GM21717 (cell line): ENCODE measurements around the gene SLC24A3.

Experiments used
- ATAC-seq: cut with Tn5 transposase; IDR thresholded peaks from one replicate; pipeline ENCODE4 v1.9.1; 2021; ENCODE audit warnings: mild to moderate bottlenecking, moderate library complexity; ENCODE audit not compliant: unreplicated experiment

Gene SLC24A3

DNA sequence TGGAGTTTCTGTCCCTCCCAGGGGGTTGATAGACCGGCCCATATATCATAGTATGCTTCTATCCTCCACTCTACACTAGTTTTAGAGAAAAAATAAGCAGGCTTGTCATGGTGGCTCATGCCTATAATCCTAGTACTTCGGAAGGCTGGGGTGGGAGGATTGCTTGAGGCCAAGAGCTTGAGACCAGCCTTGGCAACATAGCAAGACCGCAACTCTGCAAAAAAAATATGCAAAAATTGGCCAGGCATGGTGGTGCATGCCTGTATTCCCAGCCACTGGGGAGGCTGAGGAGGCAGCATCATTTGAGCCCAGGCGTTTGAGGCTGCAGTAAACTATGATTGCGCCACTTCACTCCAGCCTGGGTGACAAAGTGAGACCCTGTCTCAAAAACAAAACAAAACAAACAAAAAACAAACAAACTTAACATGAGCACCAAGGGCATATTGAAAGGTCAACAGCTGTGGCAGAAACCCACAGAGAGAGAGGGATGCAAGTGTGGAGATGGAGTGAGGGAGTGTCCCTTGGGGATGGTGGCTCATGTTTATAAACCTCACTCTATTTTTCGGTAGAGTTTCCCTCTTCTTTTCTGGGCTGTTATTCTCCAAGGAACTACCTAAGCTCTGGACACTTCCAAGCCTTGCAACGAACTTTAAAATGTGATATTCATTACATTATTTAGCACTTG is 24.1 kb downstream of the SLC24A3 start:
- ATAC-seq, result no peak

- no peak for ATAC-seq
These were observed 29.0 kb downstream of the SLC24A3 start for GRCh38 chr20:19241440-19241839.

DNA sequence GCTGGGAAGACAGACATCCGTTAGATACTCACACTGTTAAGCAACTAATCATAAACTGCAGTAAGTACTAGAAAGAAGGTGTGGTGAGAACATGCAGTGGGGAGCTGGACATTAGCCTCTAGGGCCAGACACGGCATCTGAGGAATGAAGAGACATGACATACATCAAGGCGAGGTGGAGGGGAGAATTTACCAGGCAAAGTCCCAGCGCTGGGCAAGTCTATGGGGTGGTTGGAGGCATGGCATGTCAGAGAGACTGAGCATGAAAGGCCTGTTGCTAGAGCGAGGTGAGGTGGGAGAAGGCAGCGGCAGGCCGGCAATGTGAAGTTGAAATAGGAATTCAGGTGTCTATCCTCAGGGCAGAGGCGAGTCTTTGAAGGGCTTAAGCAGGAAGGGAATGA is 31.8 kb downstream of the SLC24A3 start:
- ATAC-seq, result no peak

DNA sequence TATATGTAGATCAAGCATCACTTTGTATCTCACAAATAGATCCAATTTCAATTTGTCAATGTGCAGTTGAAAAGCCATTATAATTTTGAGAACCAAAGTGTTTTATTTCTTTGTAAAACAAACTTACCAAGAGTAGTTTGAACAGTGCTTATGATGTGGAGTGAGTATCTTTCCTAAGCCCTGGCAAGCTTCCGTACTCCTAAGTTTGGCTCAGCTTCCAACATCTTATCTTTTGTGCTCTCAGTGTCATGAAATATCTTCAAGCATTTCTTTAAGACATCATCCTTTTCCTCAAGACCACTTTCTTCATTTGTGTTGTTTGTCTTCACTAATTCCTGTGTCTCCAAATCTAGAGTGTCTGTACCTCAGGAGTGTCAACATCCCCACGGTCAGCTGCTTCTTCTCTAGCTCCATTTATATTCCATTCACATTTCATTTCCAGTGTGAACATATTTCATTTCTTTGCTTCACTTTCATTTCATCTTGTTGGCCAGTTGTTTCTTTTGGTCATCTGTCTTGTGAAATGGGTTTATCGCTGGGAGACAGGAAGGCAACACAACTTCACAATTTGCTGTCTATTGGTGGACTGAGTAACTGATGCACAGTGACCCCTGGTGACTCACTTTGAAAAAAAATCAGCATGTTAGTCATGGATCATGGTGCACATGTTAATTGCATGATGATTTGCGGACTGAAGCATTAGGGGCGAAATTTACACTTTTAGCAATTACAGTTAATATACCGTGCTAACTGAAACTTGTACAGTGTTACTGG is 36.9 kb downstream of the SLC24A3 start:
- ATAC-seq, result no peak

GRCh38 chr20:19250346-19250745 is 37.9 kb downstream of the SLC24A3 start:
- no peak for ATAC-seq

GRCh38 chr20:19251506-19251905 is 39.1 kb downstream of the SLC24A3 start:
- ATAC-seq, result no peak

DNA sequence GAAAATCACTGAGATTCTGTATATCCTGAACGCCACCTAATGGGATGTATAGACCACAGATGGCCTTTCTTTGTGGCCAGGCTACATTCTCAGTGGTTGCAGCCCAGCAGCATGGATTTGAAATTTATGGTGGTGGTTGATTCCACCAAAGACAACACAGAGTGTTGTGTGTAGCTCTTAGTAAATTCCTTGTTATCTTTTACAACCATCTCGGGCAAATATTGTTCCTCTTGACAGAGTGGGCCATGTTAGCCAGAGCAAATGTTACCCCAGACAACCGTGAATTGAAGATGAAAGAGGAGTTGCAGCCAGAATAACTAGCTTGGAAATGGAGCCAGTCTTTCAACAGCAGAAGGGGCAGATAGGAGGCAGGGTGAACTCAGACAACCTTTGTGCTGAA is 39.5 kb downstream of the SLC24A3 start:
- no peak for ATAC-seq

- ATAC-seq, result no peak
These were observed 40.1 kb downstream of the SLC24A3 start for GRCh38 chr20:19252451-19253120.

DNA sequence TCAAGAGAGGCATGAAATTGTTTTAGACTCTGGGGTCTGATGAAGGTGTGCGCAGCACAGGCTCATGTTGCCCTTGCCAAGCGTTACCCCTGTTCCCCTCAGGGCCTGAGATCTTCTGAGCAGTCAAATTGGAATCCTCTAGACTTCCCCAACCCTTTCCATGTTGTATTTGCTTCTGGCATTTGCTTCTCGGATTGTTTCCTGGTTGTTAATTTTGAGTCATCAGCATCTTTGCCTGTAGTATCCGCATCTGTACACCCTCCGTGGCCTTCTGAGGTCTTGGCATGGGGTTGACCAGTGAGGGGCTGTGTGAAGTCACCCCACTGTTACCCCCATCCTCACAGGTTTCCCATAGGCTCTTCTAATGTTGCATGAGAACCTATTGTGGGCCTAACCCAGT is 40.9 kb downstream of the SLC24A3 start:
- ATAC-seq, result no peak

- no peak for ATAC-seq
These were observed 41.7 kb downstream of the SLC24A3 start for GRCh38 chr20:19253916-19254820.

DNA sequence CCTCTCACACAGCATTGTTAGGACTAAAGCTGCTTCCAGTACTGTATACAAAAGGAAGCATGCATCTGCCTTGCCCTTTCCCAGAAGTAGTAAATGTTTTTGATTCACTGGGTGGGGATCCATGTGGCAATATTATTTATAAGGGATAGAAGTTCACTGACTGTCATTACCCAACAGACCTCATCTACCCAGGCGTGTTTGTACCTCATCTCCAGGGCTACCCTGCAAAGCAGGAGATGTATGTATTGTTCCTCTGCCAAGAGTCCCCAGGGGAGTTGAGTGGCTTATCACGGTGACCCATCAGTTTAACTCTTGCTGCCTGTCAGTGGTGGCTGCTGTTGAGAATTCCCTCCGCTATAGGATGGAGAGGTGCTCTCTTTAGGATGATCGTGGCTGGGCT is 42.5 kb downstream of the SLC24A3 start:
- no peak for ATAC-seq

DNA sequence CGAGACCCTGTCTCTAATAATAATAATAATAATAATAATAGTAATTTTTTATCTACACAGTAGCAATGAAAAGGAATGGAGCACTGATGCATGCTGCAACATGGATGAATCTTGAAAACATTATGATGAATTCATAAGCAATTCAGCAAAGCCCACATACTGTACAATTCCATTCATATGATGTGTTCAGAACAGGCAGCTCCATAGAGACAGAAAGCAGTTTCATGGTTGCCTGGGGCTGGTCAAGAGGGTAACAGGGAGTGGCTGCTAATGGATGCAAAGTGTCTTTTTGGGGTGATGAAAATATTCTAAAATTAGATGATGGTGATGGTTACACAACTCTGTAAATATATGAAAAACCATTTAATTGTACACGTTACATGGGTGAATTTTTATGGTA is 43.6 kb downstream of the SLC24A3 start:
- no peak for ATAC-seq

DNA sequence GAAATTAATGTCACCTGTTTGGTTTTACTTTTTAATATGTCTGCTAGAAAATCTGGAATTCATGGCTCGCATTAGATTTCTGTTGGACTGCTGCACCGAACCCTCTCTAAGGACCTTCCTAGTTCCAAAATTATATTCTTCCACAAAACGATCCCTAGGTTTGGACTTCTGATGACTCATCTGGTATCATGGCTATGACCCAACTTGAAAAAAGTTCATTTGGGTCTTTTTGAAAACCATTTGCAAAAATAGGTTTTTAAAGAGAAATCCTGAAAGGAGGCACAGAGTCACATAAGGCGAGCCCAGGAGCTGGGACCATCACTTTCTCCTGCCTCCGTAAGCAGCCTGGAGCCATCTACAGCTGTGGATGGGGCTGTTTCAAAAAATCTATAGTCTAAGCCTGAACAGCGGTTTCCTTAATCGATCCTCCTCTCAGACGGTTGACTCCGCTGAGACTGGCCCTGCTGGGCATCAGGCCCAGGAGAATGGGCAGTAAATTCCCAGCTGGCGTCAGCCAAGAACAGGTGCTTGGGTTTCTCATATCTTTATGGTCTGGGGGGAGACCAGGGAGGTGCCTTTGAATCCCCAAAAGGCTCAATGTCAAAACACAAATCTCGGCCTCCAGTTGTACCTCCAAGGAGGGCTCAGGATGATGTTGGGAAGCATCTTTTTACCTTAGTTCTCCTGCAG is 44.6 kb downstream of the SLC24A3 start:
- no peak for ATAC-seq

- ATAC-seq, result no peak
These were observed 45.4 kb downstream of the SLC24A3 start for GRCh38 chr20:19257865-19258264.

- no peak for ATAC-seq
These were observed 46.7 kb downstream of the SLC24A3 start for GRCh38 chr20:19259141-19259591.

DNA sequence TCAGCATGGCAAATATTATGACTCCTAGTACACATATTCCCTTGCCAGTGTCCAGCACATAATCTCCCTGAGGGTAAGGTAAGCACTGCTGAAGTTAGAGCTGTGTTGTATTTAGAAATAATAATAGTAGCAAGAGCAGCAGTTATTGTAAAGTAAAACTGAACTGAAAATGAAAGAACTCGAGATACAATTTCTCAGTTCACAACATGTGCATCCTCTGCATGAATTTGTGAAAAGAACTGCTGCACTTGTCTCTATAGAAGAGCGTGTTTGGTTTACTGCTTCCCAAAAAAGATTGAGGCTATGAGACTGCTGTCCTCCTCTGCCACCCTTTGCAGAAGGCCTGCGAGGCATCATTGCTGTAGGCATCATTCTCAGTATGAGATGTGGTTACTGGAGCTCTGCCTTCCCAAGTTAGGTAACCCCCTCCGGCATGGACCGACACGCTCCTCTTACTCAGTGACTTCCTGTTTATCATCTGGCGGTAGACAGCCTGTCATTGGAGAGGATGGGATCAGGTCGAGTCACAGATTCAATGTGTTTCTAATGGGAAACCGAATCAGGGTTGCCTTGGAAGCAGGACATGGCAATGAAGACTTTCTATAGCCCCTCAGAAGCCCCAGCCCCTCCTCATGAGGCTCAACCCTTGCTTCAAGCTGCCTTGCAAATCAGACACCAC is 48.1 kb downstream of the SLC24A3 start:
- ATAC-seq, result peak; percentile 75

GRCh38 chr20:19264191-19264590 is 51.7 kb downstream of the SLC24A3 start:
- ATAC-seq, result no peak

- no peak for ATAC-seq
These were observed 53.4 kb downstream of the SLC24A3 start for GRCh38 chr20:19265646-19266374.

GRCh38 chr20:19268426-19268825 is 56.0 kb downstream of the SLC24A3 start:
- no peak for ATAC-seq
